ENCODE measurements around the gene ANO8. TPM values are rescaled to one million over a fixed set of nuclear protein-coding genes. Genes with fewer than 3 reads are reported as not detected.

Gene ANO8
- total and polyA plus RNA-seq, 2 experiments from 2014 or later = 3.6 to 21.1 TPM

- Histone ChIP-seq H3K4me3 (peak overlapping the region; percentile 64), H3K4me1 (ENCODE audit: low read depth) (peaks cover 4% of the 10 kb centered on the region), H3K9me3 (ENCODE audit: low read depth) (no peaks in the 10 kb centered on the region), H3K27me3 (peaks cover 11% of the 10 kb centered on the region), H3K27ac (peak overlapping the region; percentile 63), H3K36me3 (no peaks in the 10 kb centered on the region)
- TF ChIP-seq, protein P1, sequence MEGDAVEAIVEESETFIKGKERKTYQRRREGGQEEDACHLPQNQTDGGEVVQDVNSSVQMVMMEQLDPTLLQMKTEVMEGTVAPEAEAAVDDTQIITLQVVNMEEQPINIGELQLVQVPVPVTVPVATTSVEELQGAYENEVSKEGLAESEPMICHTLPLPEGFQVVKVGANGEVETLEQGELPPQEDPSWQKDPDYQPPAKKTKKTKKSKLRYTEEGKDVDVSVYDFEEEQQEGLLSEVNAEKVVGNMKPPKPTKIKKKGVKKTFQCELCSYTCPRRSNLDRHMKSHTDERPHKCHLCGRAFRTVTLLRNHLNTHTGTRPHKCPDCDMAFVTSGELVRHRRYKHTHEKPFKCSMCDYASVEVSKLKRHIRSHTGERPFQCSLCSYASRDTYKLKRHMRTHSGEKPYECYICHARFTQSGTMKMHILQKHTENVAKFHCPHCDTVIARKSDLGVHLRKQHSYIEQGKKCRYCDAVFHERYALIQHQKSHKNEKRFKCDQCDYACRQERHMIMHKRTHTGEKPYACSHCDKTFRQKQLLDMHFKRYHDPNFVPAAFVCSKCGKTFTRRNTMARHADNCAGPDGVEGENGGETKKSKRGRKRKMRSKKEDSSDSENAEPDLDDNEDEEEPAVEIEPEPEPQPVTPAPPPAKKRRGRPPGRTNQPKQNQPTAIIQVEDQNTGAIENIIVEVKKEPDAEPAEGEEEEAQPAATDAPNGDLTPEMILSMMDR (IDR thresholded peaks at IDR 0.05; ENCODE audit: low read depth, low read length) = peak; percentile 2
- DNase-seq (ENCODE audit: low read depth in 1 of 2, low spot score in 1 of 2) = peak in 1 of 2 donors; percentile 89
Measured at GRCh38 chr19:17333611-17334413, 843 bp downstream of the ANO8 start.

- Histone ChIP-seq H3K27me3 (peaks cover 13% of the 10 kb centered on the region), H3K27ac (no peak overlapping the region), H3K36me3 (no peaks in the 10 kb centered on the region), H3K4me3 (no peak overlapping the region), H3K9me3 (ENCODE audit: low read depth) (no peaks in the 10 kb centered on the region), H3K4me1 (ENCODE audit: low read depth) (no peaks in the 10 kb centered on the region)
- DNase-seq (ENCODE audit: low read depth in 1 of 2, low spot score in 1 of 2) = peak; percentile 65 to 68
- TF ChIP-seq, protein P1 (IDR thresholded peaks at IDR 0.05; ENCODE audit: low read depth, low read length) = no peak
Measured at GRCh38 chr19:17332677-17333581, 1.7 kb downstream of the ANO8 start.

DNA sequence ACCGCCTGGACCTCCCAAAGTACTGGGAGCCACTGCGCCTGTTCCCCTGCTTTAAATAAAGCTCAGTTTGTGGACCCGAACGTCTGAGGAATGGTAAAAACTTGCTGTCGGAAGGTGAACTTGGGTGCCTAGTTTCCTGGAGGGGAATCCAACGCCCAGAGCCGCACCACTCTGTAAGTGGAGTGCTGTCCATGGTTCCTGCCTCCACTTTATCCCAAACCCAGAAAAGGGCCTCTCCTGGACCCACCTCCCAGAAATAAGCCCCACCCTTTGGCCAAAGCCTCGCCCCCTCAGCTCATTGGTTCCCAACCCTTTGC is 2.3 kb downstream of the ANO8 start:
- H3K36me3 ChIP-seq = no peaks in the 10 kb centered on the region
- no peak for DNase-seq (ENCODE audit: low read depth in 1 of 2, low spot score in 1 of 2)
- TF ChIP-seq, protein P1 (IDR thresholded peaks at IDR 0.05; ENCODE audit: low read depth, low read length) = no peak

GRCh38 chr19:17331045-17331558 is 3.6 kb downstream of the ANO8 start:
- H3K4me1 ChIP-seq (ENCODE audit: low read depth) = peaks cover 4% of the 10 kb centered on the region
- DNase-seq (ENCODE audit: low read depth in 1 of 2, low spot score in 1 of 2) = no peak
- peaks cover 13% of the 10 kb centered on the region for H3K27me3 ChIP-seq
- no peaks in the 10 kb centered on the region for H3K36me3 ChIP-seq
- no peak overlapping the region for H3K4me3 ChIP-seq
- H3K27ac ChIP-seq = no peak overlapping the region
- TF ChIP-seq, protein P1 (IDR thresholded peaks at IDR 0.05; ENCODE audit: low read depth, low read length) = no peak
- H3K9me3 ChIP-seq (ENCODE audit: low read depth) = no peaks in the 10 kb centered on the region

More for the DNA sequence above, 2.3 kb downstream of the ANO8 start:
- peaks cover 13% of the 10 kb centered on the region for H3K27me3 ChIP-seq
- H3K27ac ChIP-seq = no peak overlapping the region
- peaks cover 2% of the 10 kb centered on the region for H3K4me1 ChIP-seq (ENCODE audit: low read depth)
- H3K9me3 ChIP-seq (ENCODE audit: low read depth) = no peaks in the 10 kb centered on the region
- H3K4me3 ChIP-seq = no peak overlapping the region

GRCh38 chr19:17330262-17331044 is 4.2 kb downstream of the ANO8 start:
- peaks cover 4% of the 10 kb centered on the region for H3K4me1 ChIP-seq (ENCODE audit: low read depth)
- peaks cover 13% of the 10 kb centered on the region for H3K27me3 ChIP-seq
- H3K4me3 ChIP-seq = no peak overlapping the region
- no peaks in the 10 kb centered on the region for H3K36me3 ChIP-seq
- no peak overlapping the region for H3K27ac ChIP-seq
- no peak for DNase-seq (ENCODE audit: low read depth in 1 of 2, low spot score in 1 of 2)
- TF ChIP-seq, protein P1 (IDR thresholded peaks at IDR 0.05; ENCODE audit: low read depth, low read length) = no peak
- no peaks in the 10 kb centered on the region for H3K9me3 ChIP-seq (ENCODE audit: low read depth)
